Activated naive CD4-positive, alpha-beta T cell treated with anti-CD3 and anti-CD28 coated beads, Interleukin-2, amount 50 U/mL, for 72 hours (primary cell): ENCODE measurements around the gene TBC1D22A. TPM values are rescaled to one million over a fixed set of nuclear protein-coding genes. Genes with fewer than 3 reads are reported as not detected.
A peak's percentile ranks its signal among the peaks of the same experiment; 100 is the strongest.

Experiments
- ATAC-seq, 2 donors: fragments of 150-1000 bp; cut with Tn5 transposase; 2 replicates each; pipeline ENCODE4 v1.10.0; 2021; ENCODE audit warnings: mild to moderate bottlenecking in 2 of 2, moderate library complexity in 2 of 2
- DNase-seq, 2 donors: peaks; one replicate each; pipeline ENCODE4 v3.0.0; 2021 to 2022; ENCODE audit warnings: low spot score in 2 of 2
- H3K27ac Mint-ChIP-seq, 2 donors: one replicate each; pipeline ENCODE4 v1.8.0; 2022; ENCODE audit warnings: mild to moderate bottlenecking in 2 of 2, mixed read lengths in 2 of 2
- H3K36me3 Mint-ChIP-seq, 2 donors: one replicate each; pipeline ENCODE4 v1.8.0; 2022; ENCODE audit warnings: mixed read lengths in 2 of 2
- H3K9me3 Mint-ChIP-seq, 2 donors: one replicate each; pipeline ENCODE4 v1.8.0; 2022; ENCODE audit warnings: mixed read lengths in 2 of 2
- total RNA-seq, 2 donors: library from RNA; stranded (reverse); gene quantifications; one replicate each; pipeline ENCODE4 v1.2.3, GENCODE V29; 2022

TBC1D22A gene
- total RNA-seq, 2 donors from 2014 or later = 17.8 to 50.8 TPM

GRCh38 chr22:46734830-46735453 is 27.5 kb upstream of the TBC1D22A start:
- H3K9me3 Mint-ChIP-seq = no peaks in the 10 kb centered on the region
- H3K36me3 Mint-ChIP-seq = peaks cover 10 to 18% of the 10 kb centered on the region in 2 donors
- ATAC-seq (peak in 1 of 2 donors; percentile 23), DNase-seq (no peak)
- peak overlapping the region; percentile 44 to 87 for H3K27ac Mint-ChIP-seq

GRCh38 chr22:46735747-46736608 is 26.5 kb upstream of the TBC1D22A start:
- H3K36me3 Mint-ChIP-seq = peaks cover 10 to 18% of the 10 kb centered on the region in 2 donors
- no peaks in the 10 kb centered on the region for H3K9me3 Mint-ChIP-seq
- no peak for DNase-seq
- ATAC-seq = no peak
- peak overlapping the region; percentile 44 to 87 for H3K27ac Mint-ChIP-seq

DNA sequence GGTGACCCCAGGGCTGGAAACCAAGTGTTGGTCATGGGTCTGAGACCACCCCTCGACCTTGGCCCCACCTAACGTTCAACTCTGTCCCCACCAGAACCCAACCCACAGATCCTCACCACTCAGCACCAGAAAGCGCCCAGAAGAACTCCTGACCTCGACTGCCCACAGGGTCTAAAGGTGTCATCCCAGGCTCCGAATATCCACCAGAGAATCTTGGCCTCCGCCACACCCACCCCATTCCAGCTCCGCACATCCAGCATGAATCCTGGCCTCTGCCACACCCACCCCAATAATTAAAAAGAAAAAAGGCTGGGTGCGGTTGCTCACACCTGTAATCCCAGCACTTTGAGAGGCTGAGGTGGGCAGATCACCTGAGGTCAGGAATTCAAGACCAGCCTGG is 25.7 kb upstream of the TBC1D22A start:
- Mint-ChIP-seq H3K27ac (peak overlapping the region; percentile 87 to 99), H3K9me3 (no peaks in the 10 kb centered on the region), H3K36me3 (peaks cover 10 to 13% of the 10 kb centered on the region in 2 donors)
- DNase-seq (no peak), ATAC-seq (no peak)

DNA sequence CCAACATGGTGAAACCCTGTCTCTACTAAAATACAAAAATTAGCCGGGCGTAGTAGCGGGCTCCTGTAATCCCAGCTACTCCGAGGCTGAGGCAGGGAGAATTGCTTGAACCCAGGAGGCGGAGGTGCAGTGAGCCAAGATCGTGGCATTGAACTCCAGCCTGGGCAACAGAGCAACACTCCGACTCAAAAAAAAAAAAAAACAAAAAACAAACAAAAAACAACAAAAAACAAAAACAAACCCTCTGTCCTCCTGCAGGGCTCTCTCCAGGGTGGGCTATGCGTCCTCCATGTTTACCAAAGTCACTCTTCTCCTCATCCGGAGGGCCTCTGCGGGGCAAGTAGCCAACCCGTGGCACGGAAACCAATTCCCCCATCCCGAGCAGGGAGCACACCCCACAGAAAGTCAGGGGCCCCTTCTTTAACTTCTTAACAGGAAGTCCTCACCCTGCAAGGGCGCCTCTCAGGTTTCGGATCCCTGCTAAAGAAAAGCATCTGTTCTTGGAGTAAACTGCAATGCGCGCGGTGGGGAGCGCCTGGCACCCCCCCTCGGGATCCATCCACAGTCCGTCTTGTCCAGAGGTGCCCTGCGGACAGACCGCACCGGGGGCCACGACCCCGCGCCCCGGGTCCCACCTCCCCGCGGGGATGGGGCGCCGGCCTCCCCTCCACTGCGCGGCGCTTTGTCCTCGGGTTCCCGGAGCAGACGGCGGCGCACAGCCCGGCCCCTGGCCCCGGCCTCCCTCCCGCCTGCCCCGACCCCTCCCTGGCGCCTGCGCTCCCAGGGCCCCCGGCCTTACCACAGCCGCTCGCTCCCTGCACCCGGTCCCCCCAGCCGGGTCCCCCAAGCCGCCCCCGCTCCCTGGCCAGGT is 25.1 kb upstream of the TBC1D22A start:
- H3K36me3 Mint-ChIP-seq = peaks cover 10 to 11% of the 10 kb centered on the region in 2 donors
- H3K9me3 Mint-ChIP-seq = no peaks in the 10 kb centered on the region
- ATAC-seq (peak; percentile 12 to 59), DNase-seq (peak; percentile 46 to 69)
- peak overlapping the region; percentile 87 to 99 for H3K27ac Mint-ChIP-seq

GRCh38 chr22:46737976-46738646 is 24.3 kb upstream of the TBC1D22A start, which contains the start of gene CERK:
Gene CERK, minus strand, starts transcription at chr22:46738252. Its CDS starts 104 bp downstream, at chr22:46738148.
- Mint-ChIP-seq H3K9me3 (peaks cover 0 to 6% of the 10 kb centered on the region in 2 donors), H3K36me3 (peaks cover 10 to 18% of the 10 kb centered on the region in 2 donors), H3K27ac (peak within 1 kb of the TSS; percentile 87 to 99)
- ATAC-seq (peak; percentile 53 to 67), DNase-seq (peak in 1 of 2 donors; percentile 45)

- Mint-ChIP-seq H3K36me3 (peaks cover 10 to 19% of the 10 kb centered on the region in 2 donors), H3K27ac (peak overlapping the region in 1 of 2 donors; percentile 85), H3K9me3 (peaks cover 0 to 6% of the 10 kb centered on the region in 2 donors)
- DNase-seq (no peak), ATAC-seq (no peak)
Observed at GRCh38 chr22:46738647-46739093, 23.8 kb upstream of the TBC1D22A start.

GRCh38 chr22:46739094-46739870 is 23.2 kb upstream of the TBC1D22A start:
- ATAC-seq = peak; percentile 32 to 83
- peak in 1 of 2 donors; percentile 82 for DNase-seq
- Mint-ChIP-seq H3K9me3 (peaks cover 0 to 6% of the 10 kb centered on the region in 2 donors), H3K27ac (peak overlapping the region in 1 of 2 donors; percentile 85), H3K36me3 (peaks cover 10 to 19% of the 10 kb centered on the region in 2 donors)

DNA sequence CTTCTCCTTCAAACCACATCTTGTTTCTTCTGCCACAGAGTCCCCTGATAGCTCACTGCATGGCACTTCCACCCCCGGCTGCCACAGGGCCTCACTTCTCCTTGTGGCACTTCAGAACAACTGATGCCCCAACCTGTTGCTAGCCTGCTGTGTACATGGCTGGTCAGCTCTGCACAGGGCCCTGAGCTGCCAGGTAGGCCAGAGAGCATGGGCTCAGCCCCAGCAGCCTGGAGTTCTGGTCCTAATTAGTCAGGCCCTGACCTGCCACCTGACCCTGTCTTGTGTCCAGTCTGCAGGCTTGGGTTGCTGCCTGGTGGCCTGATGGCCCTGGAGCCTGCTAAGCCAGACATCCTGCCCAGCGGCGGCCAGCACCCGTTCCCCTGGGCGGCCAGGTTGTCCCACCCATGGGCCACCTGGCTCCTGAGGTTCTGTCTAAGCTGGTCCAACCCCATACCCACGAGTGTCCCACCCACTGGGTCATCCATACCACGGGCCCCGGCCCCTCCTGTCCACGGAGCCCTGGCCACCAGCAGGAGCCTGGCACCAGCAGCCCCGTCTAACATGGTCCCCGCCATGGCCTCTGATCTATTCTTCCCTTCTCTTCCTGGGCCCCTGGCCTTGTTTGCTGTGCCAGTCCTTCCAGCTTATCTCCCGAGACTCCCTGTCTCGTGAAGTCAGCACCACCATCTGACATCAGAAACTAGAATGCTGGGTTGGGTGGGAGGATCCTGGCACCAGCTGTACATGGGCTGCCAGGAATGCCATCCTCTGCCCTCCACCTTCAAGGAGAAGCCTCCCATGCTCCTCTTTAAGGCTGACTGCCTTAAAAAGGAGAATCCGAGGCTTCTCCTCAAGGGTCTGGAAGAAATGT is 21.3 kb upstream of the TBC1D22A start:
- peak overlapping the region in 1 of 2 donors; percentile 49 for H3K27ac Mint-ChIP-seq
- peaks cover 0 to 6% of the 10 kb centered on the region in 2 donors for H3K9me3 Mint-ChIP-seq

GRCh38 chr22:46741974-46742519 is 20.4 kb upstream of the TBC1D22A start:
- no peak for ATAC-seq
- peaks cover 9 to 13% of the 10 kb centered on the region in 2 donors for H3K36me3 Mint-ChIP-seq
- H3K27ac Mint-ChIP-seq = no peak overlapping the region
- H3K9me3 Mint-ChIP-seq = peaks cover 0 to 6% of the 10 kb centered on the region in 2 donors
- no peak for DNase-seq

More for the DNA sequence above, 21.3 kb upstream of the TBC1D22A start:
- H3K36me3 Mint-ChIP-seq = peaks cover 10 to 19% of the 10 kb centered on the region in 2 donors
- DNase-seq (no peak), ATAC-seq (no peak)

- no peak for DNase-seq
- no peak for ATAC-seq
- Mint-ChIP-seq H3K36me3 (peaks cover 4 to 8% of the 10 kb centered on the region in 2 donors), H3K9me3 (peaks cover 0 to 6% of the 10 kb centered on the region in 2 donors), H3K27ac (peak overlapping the region in 1 of 2 donors; percentile 12)
Observed at GRCh38 chr22:46742576-46743221, 19.8 kb upstream of the TBC1D22A start.

DNA sequence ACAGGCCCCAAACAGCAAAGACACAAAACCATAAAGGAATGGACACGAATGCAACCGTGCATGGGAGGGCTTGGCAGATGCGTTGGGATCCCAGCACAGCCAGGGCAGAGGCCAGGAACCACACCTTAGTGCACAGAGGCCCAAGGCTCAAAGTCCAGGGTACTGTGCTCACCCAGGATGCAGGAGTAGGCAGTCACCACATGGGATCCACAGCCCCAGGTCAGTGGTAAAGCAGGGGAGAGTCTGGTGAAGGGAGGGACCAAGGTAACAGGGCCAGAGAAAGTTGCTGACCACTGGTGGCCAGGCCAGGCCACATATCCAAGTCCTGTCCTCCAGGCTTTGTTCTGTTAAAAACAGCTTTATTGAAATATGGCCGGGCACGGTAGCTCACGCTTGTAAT is 17.9 kb upstream of the TBC1D22A start:
- Mint-ChIP-seq H3K27ac (no peak overlapping the region), H3K36me3 (peaks cover 0 to 8% of the 10 kb centered on the region in 2 donors), H3K9me3 (peaks cover 0 to 6% of the 10 kb centered on the region in 2 donors)
- ATAC-seq (no peak), DNase-seq (no peak)

DNA sequence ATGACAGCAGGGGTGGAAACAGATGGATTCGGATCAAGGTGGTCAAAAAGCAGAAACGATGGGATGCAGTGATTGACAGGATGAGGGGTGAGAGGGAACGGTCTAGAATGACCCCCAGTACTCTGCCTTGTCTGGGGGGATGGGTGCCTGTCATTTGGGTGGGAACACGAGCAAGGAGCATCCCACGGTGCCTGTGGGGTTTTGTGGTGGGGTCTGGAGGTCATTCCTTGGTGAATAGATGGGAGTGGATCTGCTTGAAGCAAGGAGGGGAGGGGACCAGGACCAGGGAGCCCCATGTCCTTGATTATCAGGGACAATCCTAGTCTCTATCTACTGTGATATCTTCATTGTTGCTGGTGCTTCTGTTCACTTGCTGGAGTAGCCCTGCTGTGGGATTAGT is 16.3 kb upstream of the TBC1D22A start:
- peaks cover 0 to 8% of the 10 kb centered on the region in 2 donors for H3K36me3 Mint-ChIP-seq
- no peak overlapping the region for H3K27ac Mint-ChIP-seq
- peaks cover 0 to 6% of the 10 kb centered on the region in 2 donors for H3K9me3 Mint-ChIP-seq
- ATAC-seq (no peak), DNase-seq (no peak)

- DNase-seq = no peak
- peaks cover 0 to 6% of the 10 kb centered on the region in 2 donors for H3K9me3 Mint-ChIP-seq
- H3K27ac Mint-ChIP-seq = no peak overlapping the region
- ATAC-seq = no peak
- H3K36me3 Mint-ChIP-seq = peaks cover 0 to 8% of the 10 kb centered on the region in 2 donors
Observed at GRCh38 chr22:46746620-46747019, 15.8 kb upstream of the TBC1D22A start.
